ENCODE measurements around the gene S100A7A. TPM values are rescaled to one million over a fixed set of nuclear protein-coding genes. Genes with fewer than 3 reads are reported as not detected.

The S100A7A gene
- polyA plus RNA-seq, 1 donor from 2014 or later, result not detected

DNA sequence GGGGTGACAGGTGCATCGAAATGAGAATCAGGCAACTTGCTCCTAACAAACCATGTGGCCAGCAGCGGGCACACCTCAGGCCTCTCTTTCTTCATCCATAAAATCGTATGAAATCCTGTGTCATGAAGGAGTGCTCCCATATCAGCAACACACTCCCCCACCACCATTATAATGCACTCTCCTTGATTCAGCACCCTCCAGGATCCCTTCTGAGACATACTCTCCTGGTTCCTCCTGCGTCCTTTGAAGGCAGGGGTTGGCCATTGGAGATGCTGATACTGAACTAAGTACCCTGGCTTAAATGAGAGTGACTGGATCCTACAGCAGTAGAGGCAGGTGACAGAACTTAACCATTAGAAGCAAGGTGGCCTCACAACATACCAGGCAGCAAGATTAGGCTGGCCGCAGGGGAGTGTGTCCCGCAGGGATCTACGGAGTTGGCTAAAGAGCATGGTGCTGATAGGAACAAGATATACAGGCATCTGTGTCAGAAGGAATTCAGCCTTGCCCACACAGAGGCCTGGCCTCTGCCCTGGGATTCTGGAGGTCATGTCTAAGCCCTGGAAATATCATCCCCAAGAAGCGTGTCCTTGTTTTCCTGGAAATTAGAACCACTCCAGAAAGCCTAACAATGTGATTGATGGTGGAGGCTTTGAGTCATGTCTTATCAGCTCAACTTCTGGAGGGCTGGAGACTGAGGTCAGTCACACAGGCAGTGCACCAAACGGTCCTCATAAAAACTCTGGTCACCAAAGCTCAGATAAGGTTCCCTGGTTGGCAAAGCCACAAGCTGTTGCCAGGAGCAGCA lies 16.8 kb downstream of the S100A7A start:
- Histone ChIP-seq H2AFZ (ENCODE audit: low read depth, low read length) (no peak overlapping the region), H4K20me1 (ENCODE audit: insufficient read depth) (no peaks in the 10 kb centered on the region), H3K9me2 (ENCODE audit: insufficient read depth, low read length) (no peaks in the 10 kb centered on the region), H3K27me3 (ENCODE audit: insufficient read depth, low read depth, low read length) (no peaks in the 10 kb centered on the region), H3K4me2 (ENCODE audit: low read length) (no peak overlapping the region), H3F3A (ENCODE audit: insufficient read depth, low read length, poor library complexity, severe bottlenecking) (no peaks in the 10 kb centered on the region), H3K27ac (ENCODE audit: low read length) (no peak overlapping the region), H3K4me3 (ENCODE audit: low read length) (no peak overlapping the region), H3K79me2 (replicated peaks; ENCODE audit: insufficient read depth, low read length) (no peaks in the 10 kb centered on the region), H3K36me3 (ENCODE audit: insufficient read depth, low read length) (no peaks in the 10 kb centered on the region), H3K9ac (ENCODE audit: low read length) (no peak overlapping the region), H3K9me3 (ENCODE audit: low read length) (no peaks in the 10 kb centered on the region)
- TF ChIP-seq REST (IDR thresholded peaks at IDR 0.05; ENCODE audit: borderline replicate concordance) (no peak), TAF1 (IDR thresholded peaks at IDR 0.05; ENCODE audit: low read depth) (no peak), EP300 (conservative IDR thresholded peaks at IDR 0.05; ENCODE audit: poor library complexity, severe bottlenecking) (no peak), MXI1 (conservative IDR thresholded peaks at IDR 0.05; ENCODE audit: poor library complexity, severe bottlenecking) (no peak), SMC3 (conservative IDR thresholded peaks at IDR 0.05; ENCODE audit: poor library complexity) (no peak), EZH2 (IDR thresholded peaks at IDR 0.05; ENCODE audit: borderline replicate concordance, insufficient read depth, low read length, poor library complexity, severe bottlenecking) (no peak), RAD21 (conservative IDR thresholded peaks at IDR 0.05) (no peak), POLR2AphosphoS5 (IDR thresholded peaks at IDR 0.05) (no peak)
- TF ChIP-seq, protein P1, sequence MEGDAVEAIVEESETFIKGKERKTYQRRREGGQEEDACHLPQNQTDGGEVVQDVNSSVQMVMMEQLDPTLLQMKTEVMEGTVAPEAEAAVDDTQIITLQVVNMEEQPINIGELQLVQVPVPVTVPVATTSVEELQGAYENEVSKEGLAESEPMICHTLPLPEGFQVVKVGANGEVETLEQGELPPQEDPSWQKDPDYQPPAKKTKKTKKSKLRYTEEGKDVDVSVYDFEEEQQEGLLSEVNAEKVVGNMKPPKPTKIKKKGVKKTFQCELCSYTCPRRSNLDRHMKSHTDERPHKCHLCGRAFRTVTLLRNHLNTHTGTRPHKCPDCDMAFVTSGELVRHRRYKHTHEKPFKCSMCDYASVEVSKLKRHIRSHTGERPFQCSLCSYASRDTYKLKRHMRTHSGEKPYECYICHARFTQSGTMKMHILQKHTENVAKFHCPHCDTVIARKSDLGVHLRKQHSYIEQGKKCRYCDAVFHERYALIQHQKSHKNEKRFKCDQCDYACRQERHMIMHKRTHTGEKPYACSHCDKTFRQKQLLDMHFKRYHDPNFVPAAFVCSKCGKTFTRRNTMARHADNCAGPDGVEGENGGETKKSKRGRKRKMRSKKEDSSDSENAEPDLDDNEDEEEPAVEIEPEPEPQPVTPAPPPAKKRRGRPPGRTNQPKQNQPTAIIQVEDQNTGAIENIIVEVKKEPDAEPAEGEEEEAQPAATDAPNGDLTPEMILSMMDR (IDR thresholded peaks at IDR 0.05; ENCODE audit: poor library complexity, severe bottlenecking), result no peak

DNA sequence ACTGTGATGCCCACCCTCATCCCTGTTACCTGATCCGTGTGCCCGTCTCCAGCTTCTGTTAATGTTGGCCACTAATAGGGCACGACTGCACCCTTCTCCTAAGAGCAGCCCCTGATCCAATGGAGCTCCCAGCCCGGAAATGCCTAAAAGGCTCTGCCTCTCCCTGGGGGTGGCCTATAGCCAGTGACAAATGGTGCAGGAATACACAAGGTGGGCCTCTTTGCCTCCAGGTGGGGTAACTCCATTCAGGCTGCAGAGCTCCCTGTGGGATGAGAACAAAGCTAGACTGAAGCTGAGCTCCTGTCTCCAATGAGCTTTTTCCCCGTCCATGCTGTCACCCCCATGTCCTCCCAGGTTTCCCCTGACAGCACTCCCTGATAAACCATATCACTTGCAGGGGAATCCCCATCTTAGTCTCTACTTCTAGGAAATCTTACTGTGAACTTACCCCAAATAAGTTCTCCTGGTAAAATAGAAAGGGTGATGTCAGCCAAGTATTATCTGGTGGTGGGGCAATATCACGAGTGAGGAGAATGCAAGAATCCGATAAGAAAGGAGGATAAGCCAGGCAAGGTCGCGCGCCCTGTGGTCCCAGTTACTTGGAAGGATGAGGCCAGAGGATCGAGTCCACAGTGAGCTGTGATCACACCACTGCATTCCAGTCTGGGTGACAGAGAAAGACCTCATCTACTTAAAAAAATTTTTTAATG lies 18.6 kb downstream of the S100A7A start:
- Histone ChIP-seq H3K9me2 (ENCODE audit: insufficient read depth, low read length) (no peaks in the 10 kb centered on the region), H3K27ac (ENCODE audit: low read length) (no peak overlapping the region), H2AFZ (ENCODE audit: low read depth, low read length) (no peak overlapping the region), H3K4me2 (ENCODE audit: low read length) (no peak overlapping the region), H3F3A (ENCODE audit: insufficient read depth, low read length, poor library complexity, severe bottlenecking) (no peaks in the 10 kb centered on the region), H3K4me3 (ENCODE audit: low read length) (no peak overlapping the region), H3K9me3 (ENCODE audit: low read length) (no peaks in the 10 kb centered on the region), H3K27me3 (ENCODE audit: insufficient read depth, low read depth, low read length) (no peaks in the 10 kb centered on the region), H3K9ac (ENCODE audit: low read length) (no peak overlapping the region), H4K20me1 (ENCODE audit: insufficient read depth) (no peaks in the 10 kb centered on the region), H3K79me2 (replicated peaks; ENCODE audit: insufficient read depth, low read length) (no peaks in the 10 kb centered on the region), H3K36me3 (ENCODE audit: insufficient read depth, low read length) (no peaks in the 10 kb centered on the region)
- TF ChIP-seq, protein P1 (IDR thresholded peaks at IDR 0.05; ENCODE audit: poor library complexity, severe bottlenecking), result no peak
- TF ChIP-seq RAD21 (conservative IDR thresholded peaks at IDR 0.05) (no peak), POLR2AphosphoS5 (IDR thresholded peaks at IDR 0.05) (no peak), REST (IDR thresholded peaks at IDR 0.05; ENCODE audit: borderline replicate concordance) (no peak), SMC3 (conservative IDR thresholded peaks at IDR 0.05; ENCODE audit: poor library complexity) (no peak), MXI1 (conservative IDR thresholded peaks at IDR 0.05; ENCODE audit: poor library complexity, severe bottlenecking) (no peak), EP300 (conservative IDR thresholded peaks at IDR 0.05; ENCODE audit: poor library complexity, severe bottlenecking) (no peak), EZH2 (IDR thresholded peaks at IDR 0.05; ENCODE audit: borderline replicate concordance, insufficient read depth, low read length, poor library complexity, severe bottlenecking) (no peak)
